HG03064 (cell line): ENCODE results near the gene ADGRL1.

ENCODE experiments used
- ATAC-seq: cut with Tn5 transposase; IDR thresholded peaks from one replicate; pipeline ENCODE4 v1.9.1; 2021; ENCODE audit warnings: low read depth; ENCODE audit not compliant: unreplicated experiment

Gene ADGRL1

GRCh38 chr19:14164724-14165493 lies 41.1 kb downstream of the ADGRL1 start:
- no peak for ATAC-seq

- no peak for ATAC-seq
These were observed 41.9 kb downstream of the ADGRL1 start for GRCh38 chr19:14164082-14164481.

- no peak for ATAC-seq
These were observed 43.1 kb downstream of the ADGRL1 start for GRCh38 chr19:14162871-14163297.

GRCh38 chr19:14161305-14161704 lies 44.7 kb downstream of the ADGRL1 start:
- no peak for ATAC-seq

- ATAC-seq: no peak
These were observed 45.8 kb downstream of the ADGRL1 start for GRCh38 chr19:14160017-14160703.

GRCh38 chr19:14159059-14159458 lies 46.9 kb downstream of the ADGRL1 start:
- no peak for ATAC-seq

- no peak for ATAC-seq
These were observed 47.5 kb downstream of the ADGRL1 start for GRCh38 chr19:14158276-14159023.

- no peak for ATAC-seq
These were observed 48.8 kb downstream of the ADGRL1 start for GRCh38 chr19:14156971-14157717.

GRCh38 chr19:14156122-14156521 lies 49.8 kb downstream of the ADGRL1 start:
- ATAC-seq: no peak

- no peak for ATAC-seq
These were observed 50.6 kb downstream of the ADGRL1 start for GRCh38 chr19:14155371-14155770.

GRCh38 chr19:14152713-14153112 lies 53.3 kb downstream of the ADGRL1 start:
- no peak for ATAC-seq

- no peak for ATAC-seq
These were observed 55.0 kb downstream of the ADGRL1 start for GRCh38 chr19:14150770-14151661.

GRCh38 chr19:14150041-14150769 lies 55.8 kb downstream of the ADGRL1 start:
- ATAC-seq: no peak

GRCh38 chr19:14149509-14149994 lies 56.4 kb downstream of the ADGRL1 start:
- ATAC-seq: no peak

GRCh38 chr19:14148751-14149410 lies 57.1 kb downstream of the ADGRL1 start:
- ATAC-seq: no peak

- no peak for ATAC-seq
These were observed 58.0 kb downstream of the ADGRL1 start for GRCh38 chr19:14147797-14148605.

GRCh38 chr19:14146789-14147216 lies 59.2 kb downstream of the ADGRL1 start:
- ATAC-seq: no peak
